ENCODE measurements around the gene TMEM108.

GRCh38 chr3:133330065-133330464, 291.9 kb downstream of the TMEM108 start:
- no peak for TF ChIP-seq ZNF529 (tag by site-specific recombination; IDR thresholded peaks at IDR 0.05; ENCODE audit: insufficient replicate concordance)
- no peak for TF ChIP-seq ZFP41 (tag by site-specific recombination; IDR thresholded peaks at IDR 0.05; ENCODE audit: borderline replicate concordance)
- TF ChIP-seq ZBTB44 (tag by site-specific recombination; IDR thresholded peaks at IDR 0.05), result no peak
- no peak for TF ChIP-seq CTCF (tag by site-specific recombination; IDR thresholded peaks at IDR 0.05)
- no peak for TF ChIP-seq ZNF549 (tag by site-specific recombination; IDR thresholded peaks at IDR 0.05)
- TF ChIP-seq ZNF155 (tag by site-specific recombination; IDR thresholded peaks at IDR 0.05), result no peak
- no peak for TF ChIP-seq ZNF114 (tag by site-specific recombination; IDR thresholded peaks at IDR 0.05)
- TF ChIP-seq ZNF292 (tag by site-specific recombination; IDR thresholded peaks at IDR 0.05; ENCODE audit: borderline replicate concordance, low read depth), result no peak
- no peak for TF ChIP-seq ZNF2 (tag by site-specific recombination; IDR thresholded peaks at IDR 0.05)

All from HEK293 (cell line).